ENCODE measurements around the gene DOCK7. TPM values are rescaled to one million over a fixed set of nuclear protein-coding genes. Genes with fewer than 3 reads are reported as not detected.

Gene DOCK7
- total and polyA plus RNA-seq, 2 of the 8 experiments (the other 6 are each of a cell fraction or from before 2014, with no cell fraction given) = 10.2 to 33.7 TPM

DNA sequence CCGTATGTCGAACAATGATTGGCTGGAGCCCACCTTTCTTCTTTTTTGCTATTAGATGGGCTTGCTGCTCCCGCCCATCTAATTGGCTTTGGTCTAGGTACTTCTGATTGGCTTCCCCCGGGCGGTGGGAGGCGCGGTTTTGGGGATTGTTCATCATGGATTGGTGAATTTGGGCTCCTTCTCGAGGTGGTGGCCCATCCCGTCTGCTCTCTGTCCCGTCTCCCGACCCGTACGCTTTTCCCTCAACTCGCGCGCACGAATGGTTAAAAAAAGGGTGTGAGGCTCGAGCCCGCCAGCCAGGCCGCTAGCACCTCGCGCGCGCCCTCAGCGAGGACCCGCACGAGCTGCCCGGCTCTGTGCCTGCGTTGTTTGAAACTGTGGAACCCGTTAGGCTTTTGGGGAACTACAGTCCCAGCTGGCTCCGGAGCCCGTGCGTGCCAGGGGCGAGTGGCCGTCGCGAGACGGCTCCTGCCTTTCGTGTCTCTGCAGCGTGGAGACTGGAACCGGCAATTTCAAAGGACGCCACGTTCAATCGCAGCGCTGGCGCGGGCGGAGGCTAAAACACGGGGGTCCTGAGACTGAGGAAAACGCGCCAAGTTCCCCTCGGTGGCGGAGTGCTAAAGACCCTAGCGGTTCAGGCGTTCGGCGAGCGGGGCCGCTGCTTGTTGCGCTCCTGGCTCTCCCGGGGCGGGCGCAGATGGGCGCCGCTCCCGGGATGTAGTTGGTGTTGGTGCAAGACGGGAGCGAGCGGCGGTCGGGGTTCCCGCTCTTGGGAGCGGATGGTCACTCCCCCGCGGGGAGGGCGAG lies 251.5 kb downstream of the DOCK7 start, which contains the start of gene USP1 (continued):
- TF ChIP-seq ZNF274 (IDR thresholded peaks at IDR 0.05; ENCODE audit: borderline replicate concordance, extremely low read depth, low read length) (no peak), KDM4A (IDR thresholded peaks at IDR 0.05; ENCODE audit: low read depth, low read length, severe bottlenecking) (peak; percentile 62), CHD2 (IDR thresholded peaks at IDR 0.05; ENCODE audit: low read length) (peak; percentile 52; the same call in 1 of the 2 replicates), CEBPB (IDR thresholded peaks at IDR 0.05; ENCODE audit: low read depth, low read length) (no peak), NRF1 (IDR thresholded peaks at IDR 0.05; ENCODE audit: low read depth, low read length) (no peak), TEAD4 (IDR thresholded peaks at IDR 0.05; ENCODE audit: low read depth, low read length) (no peak), RNF2 (IDR thresholded peaks at IDR 0.05; ENCODE audit: borderline replicate concordance, low read depth, low read length, missing control alignments, poor library complexity, severe bottlenecking) (no peak), SP2 (IDR thresholded peaks at IDR 0.05; ENCODE audit: low read length) (no peak), POU5F1 (IDR thresholded peaks at IDR 0.05; ENCODE audit: low read depth, low read length) (no peak), TCF12 (IDR thresholded peaks at IDR 0.05; ENCODE audit: low read depth, low read length) (0 out of 2 replicates have a peak, but pooled peaks have one; percentile 15), HDAC6 (IDR thresholded peaks at IDR 0.05; ENCODE audit: low read depth, low read length) (no peak), TAF7 (optimal IDR thresholded peaks at IDR 0.05; ENCODE audit: borderline replicate concordance, low read depth, low read length) (peak; percentile 66), SAP30 (IDR thresholded peaks at IDR 0.05; ENCODE audit: insufficient read depth, insufficient replicate concordance, low read length) (no peak), CBX5 (IDR thresholded peaks at IDR 0.05; ENCODE audit: low read depth, low read length) (no peak), CBX8 (IDR thresholded peaks at IDR 0.05; ENCODE audit: borderline replicate concordance, low read depth, low read length) (no peak), MAFK (IDR thresholded peaks at IDR 0.05; ENCODE audit: low read depth, low read length) (no peak), FOSL1 (IDR thresholded peaks at IDR 0.05; ENCODE audit: insufficient read depth, low read depth, low read length) (no peak), SUZ12 (IDR thresholded peaks at IDR 0.05; ENCODE audit: low read length) (no peak), EP300 (IDR thresholded peaks at IDR 0.05; ENCODE audit: borderline replicate concordance in 1 of 2, low read depth in 2 of 2, low read length in 2 of 2) (peak in 1 of 2 experiments; percentile 34; a peak in 1 of 3 replicates), JUND (IDR thresholded peaks at IDR 0.05; ENCODE audit: low read length) (no peak; the same call in 1 of the 2 replicates)
- TF ChIP-seq, protein P1, sequence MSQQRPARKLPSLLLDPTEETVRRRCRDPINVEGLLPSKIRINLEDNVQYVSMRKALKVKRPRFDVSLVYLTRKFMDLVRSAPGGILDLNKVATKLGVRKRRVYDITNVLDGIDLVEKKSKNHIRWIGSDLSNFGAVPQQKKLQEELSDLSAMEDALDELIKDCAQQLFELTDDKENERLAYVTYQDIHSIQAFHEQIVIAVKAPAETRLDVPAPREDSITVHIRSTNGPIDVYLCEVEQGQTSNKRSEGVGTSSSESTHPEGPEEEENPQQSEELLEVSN (IDR thresholded peaks at IDR 0.05) = peak; percentile 74; the same call in 1 of the 2 replicates
- TF ChIP-seq, protein P2, sequence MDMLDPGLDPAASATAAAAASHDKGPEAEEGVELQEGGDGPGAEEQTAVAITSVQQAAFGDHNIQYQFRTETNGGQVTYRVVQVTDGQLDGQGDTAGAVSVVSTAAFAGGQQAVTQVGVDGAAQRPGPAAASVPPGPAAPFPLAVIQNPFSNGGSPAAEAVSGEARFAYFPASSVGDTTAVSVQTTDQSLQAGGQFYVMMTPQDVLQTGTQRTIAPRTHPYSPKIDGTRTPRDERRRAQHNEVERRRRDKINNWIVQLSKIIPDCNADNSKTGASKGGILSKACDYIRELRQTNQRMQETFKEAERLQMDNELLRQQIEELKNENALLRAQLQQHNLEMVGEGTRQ (IDR thresholded peaks at IDR 0.05; ENCODE audit: low read length) = no peak

Data from H1 (cell line).